A549 (cell line): ENCODE measurements around the gene LBX2. TPM values are rescaled to one million over a fixed set of nuclear protein-coding genes. Genes with fewer than 3 reads are reported as not detected.

Experiments
- ATAC-seq, 2 experiments: fragments of 200-7000 bp in 1 of 2; fragments of >200 bp in 1 of 2; cut with Nextera tagmentation in 1 of 2; cut with Tn5 transposase in 1 of 2; 3 replicates each; pipeline versions ENCODE4 v1.8.0 to v1.9.1; 2018 to 2020; ENCODE audit warnings: mild to moderate bottlenecking in 1 of 2, moderate library complexity in 1 of 2
- CTCF ChIA-PET: fragments of 300-600 bp; sonication (Branson Sonifier 250); formaldehyde crosslinking; extraction: SDS; loops from one replicate; lab custom pipeline; 2021; ENCODE audit warnings: antibody characterized with exemption, inconsistent platforms; lab: Yijun Ruan, JAX
- POLR2A ChIA-PET: fragments of 350-600 bp; formaldehyde crosslinking; extraction: SDS; loops from one replicate; lab custom pipeline; 2021; ENCODE audit warnings: antibody characterized with exemption, inconsistent platforms; lab: Yijun Ruan, JAX
- DNase-seq, 2 experiments: peaks; one replicate each; pipeline versions ENCODE4 v3.0.0 to v3.0.0-alpha.2; 2011 to 2016; ENCODE audit warnings: low read depth in 1 of 2, low spot score in 1 of 2
- FAIRE-seq: peaks from 2 replicates; lab custom pipeline; 2011; peaks lifted over from hg19 to GRCh38; lab: Jason Lieb, UNC
- H3K27ac ChIP-seq, 2 experiments: fragments of >200 bp; sonication (Bioruptor Twin); formaldehyde crosslinking; 3 replicates each; pipeline ENCODE4 v1.5.1; 2016 to 2017
- H3K4me1 ChIP-seq: fragments of >200 bp; sonication (Bioruptor Twin); formaldehyde crosslinking; 3 replicates; pipeline ENCODE4 v1.6.1; 2016
- H3K4me2 ChIP-seq: fragments of >200 bp; sonication (Bioruptor Twin); formaldehyde crosslinking; 3 replicates; pipeline ENCODE4 v1.6.1; 2016
- H3K4me3 ChIP-seq: fragments of >200 bp; sonication (Bioruptor Twin); formaldehyde crosslinking; 3 replicates; pipeline ENCODE4 v1.5.1; 2016
- H3K9me3 ChIP-seq: fragments of >200 bp; sonication (Bioruptor Twin); formaldehyde crosslinking; 3 replicates; pipeline ENCODE4 v1.6.1; 2016
- BCL3 ChIP-seq: fragments of >200 bp; sonication (Bioruptor Twin); formaldehyde crosslinking; IDR thresholded peaks from 3 replicates; pipeline ENCODE4 v1.6.1; 2016
- CEBPB ChIP-seq, 2 experiments: fragments of >200 bp in 1 of 2; sonication (Bioruptor Twin) in 1 of 2; formaldehyde crosslinking in 1 of 2; IDR thresholded peaks; 2 replicates each; pipeline ENCODE4 v1.6.1; 2012 to 2016
- EHF ChIP-seq: fragments of 250-450 bp; sonication (Bioruptor Pico); IDR thresholded peaks from 2 replicates; pipeline ENCODE4 v1.5.0; 2020; ENCODE audit warnings: mild to moderate bottlenecking
- EHMT2 ChIP-seq: fragments of 200-600 bp; sonication (generic); IDR thresholded peaks from 2 replicates; pipeline ENCODE4 v1.6.1; 2016; ENCODE audit warnings: antibody characterized with exemption, low read depth, mild to moderate bottlenecking, moderate library complexity
- EP300 ChIP-seq, 2 experiments: fragments of >200 bp; sonication (Bioruptor Twin); formaldehyde crosslinking; IDR thresholded peaks; 2 replicates in 1 of 2; 3 replicates in 1 of 2; pipeline ENCODE4 v1.6.1; 2016 to 2017
- HOXB13 ChIP-seq: fragments of 250-450 bp; sonication (Bioruptor Pico); IDR thresholded peaks from 2 replicates; pipeline ENCODE4 v1.5.0; 2020; ENCODE audit warnings: low read depth, mild to moderate bottlenecking, moderate library complexity
- JUN ChIP-seq, 2 experiments: fragments of >200 bp; sonication (Bioruptor Twin); formaldehyde crosslinking; IDR thresholded peaks; 2 replicates in 1 of 2; 3 replicates in 1 of 2; pipeline ENCODE4 v1.6.1; 2016 to 2017
- MAX ChIP-seq: IDR thresholded peaks from 2 replicates; pipeline ENCODE4 v1.6.1; 2012
- MAZ ChIP-seq: fragments of 150-350 bp; IDR thresholded peaks from 2 replicates; pipeline ENCODE4 v1.6.1; 2014; ENCODE audit warnings: antibody characterized with exemption, low read depth, low read length, borderline replicate concordance
- PBX3 ChIP-seq: IDR thresholded peaks from 2 replicates; pipeline ENCODE4 v1.6.1; 2012
- RAD21 ChIP-seq, 2 experiments: fragments of >200 bp in 1 of 2; sonication (Bioruptor Twin) in 1 of 2; formaldehyde crosslinking in 1 of 2; IDR thresholded peaks in 1 of 2; conservative IDR thresholded peaks in 1 of 2; 2 replicates in 1 of 2; 3 replicates in 1 of 2; pipeline ENCODE4 v1.6.1; 2012 to 2018; ENCODE audit warnings: inconsistent platforms in 1 of 2
- USF2 ChIP-seq: fragments of 450-650 bp; IDR thresholded peaks from 2 replicates; pipeline ENCODE4 v1.6.1; 2014; ENCODE audit warnings: antibody characterized with exemption
- WGBS: methylation state at CpG from one replicate; pipeline ENCODE4 v1.1.6; 2017; ENCODE audit errors: missing lambda C conversion rate; 5-methylcytosine and 5-hydroxymethylcytosine counted together
- polyA plus RNA-seq, 4 experiments: library from polyadenylated mRNA; depleted of rRNA in 3 of 4; stranded (reverse); fragments of >200 nt; fragmentation: RNase III in 1 of 4; extraction: RNeasy Plus Mini Kit Qiagen cat#74134 plus additional on column Dnase treatment in 1 of 4; gene quantifications; 2 replicates in 3 of 4; 3 replicates in 1 of 4; pipeline ENCODE4 v1.2.3, GENCODE V29; 2011 to 2017

LBX2 gene
- polyA plus RNA-seq, 2 of the 4 experiments (the other 2 are of a cell fraction): 0.84 to 2.4 TPM

GRCh38 chr2:74499940-74500577, 656 bp upstream of the LBX2 start (continued):
- TF ChIP-seq HOXB13 (CRISPR knock-in tag): no peak
- no peak for TF ChIP-seq MAZ
- TF ChIP-seq RAD21 (conservative IDR thresholded peaks at IDR 0.05 in 1 of 2, IDR thresholded peaks at IDR 0.05 in 1 of 2): no peak
- no peak for TF ChIP-seq EHF
- no peak for TF ChIP-seq EP300 (IDR thresholded peaks at IDR 0.05)
- TF ChIP-seq, all 56 proteins: peak for 0

- peaks cover 10% of the 10 kb centered on the region for H3K4me1 ChIP-seq
- H3K9me3 ChIP-seq: no peaks in the 10 kb centered on the region
- CTCF ChIA-PET: interaction anchor here (0.9 to 15.5 kb wide), 2 partner anchors 8 to 12 kb away, joined by 4 to 184 read pairs; partner anchors contain the start of genes CCDC142, PCGF1 and TTC31
- POLR2A ChIA-PET: no interaction called here
- ATAC-seq (peak in 1 of 2 experiments; percentile 6; a peak in 3 of 6 replicates), FAIRE-seq (no peak), DNase-seq (peak in 1 of 2 experiments; percentile 32)
- TF ChIP-seq MAX (0 out of 2 replicates have a peak, but pooled peaks have one; percentile 7), HOXB13 (CRISPR knock-in tag) (no peak)
- no peak overlapping the region for H3K27ac ChIP-seq
- no peak overlapping the region for H3K4me2 ChIP-seq
- WGBS: 71% methylated on average over 41 of the region's 41 CpGs
- no peak overlapping the region for H3K4me3 ChIP-seq
Observed at GRCh38 chr2:74498500-74499266, 720 bp downstream of the LBX2 start.

- Histone ChIP-seq H3K4me3 (no peak overlapping the region), H3K4me1 (peaks cover 5% of the 10 kb centered on the region; the same call in 2 of the 3 replicates), H3K27ac (no peak overlapping the region), H3K9me3 (no peaks in the 10 kb centered on the region), H3K4me2 (no peak overlapping the region)
- ATAC-seq (no peak), DNase-seq (no peak), FAIRE-seq (no peak)
- WGBS: 93% methylated on average over 47 of the region's 61 CpGs
- 0 out of 2 replicates have a peak, but pooled peaks have one; percentile 16 for TF ChIP-seq PBX3
- no peak for TF ChIP-seq HOXB13 (CRISPR knock-in tag)
- peak in 1 of 2 experiments; percentile 35; a peak in 1 of 5 replicates for TF ChIP-seq JUN (IDR thresholded peaks at IDR 0.05)
- TF ChIP-seq EHMT2: no peak
- ChIA-PET POLR2A (no interaction called here), CTCF (interaction anchor here (0.9 to 15.5 kb wide), 3 partner anchors 9 to 89 kb away, joined by 4 to 184 read pairs (median 29); partner anchors contain the start of genes CCDC142, PCGF1 and TTC31)
Observed at GRCh38 chr2:74497777-74498499, 1.5 kb downstream of the LBX2 start.

- no peak for FAIRE-seq
- TF ChIP-seq EP300 (IDR thresholded peaks at IDR 0.05) (no peak), BCL3 (peak; percentile 19; the same call in 1 of the 3 replicates), CEBPB (IDR thresholded peaks at IDR 0.05) (no peak), USF2 (no peak)
- TF ChIP-seq, all 56 proteins: peak for 1
- ATAC-seq: no peak
Observed at GRCh38 chr2:74496997-74497776, 2.2 kb downstream of the LBX2 start.

More at GRCh38 chr2:74496997-74497776, 2.2 kb downstream of the LBX2 start:
- H3K27ac ChIP-seq: no peak overlapping the region
- H3K4me2 ChIP-seq: no peak overlapping the region
- no peak for DNase-seq
- 93% methylated on average over 19 of the region's 19 CpGs for WGBS
- CTCF ChIA-PET: interaction anchor here (0.8 to 15.5 kb wide), 5 partner anchors 10 to 90 kb away, joined by 4 to 184 read pairs (median 5); partner anchors contain the start of genes CCDC142, PCGF1 and TTC31
- H3K9me3 ChIP-seq: no peaks in the 10 kb centered on the region
- no peak overlapping the region for H3K4me3 ChIP-seq
- POLR2A ChIA-PET: interaction anchor here (0.7 to 2.0 kb wide), 2 partner anchors 10 to 25 kb away, joined by 3 to 8 read pairs; partner anchors contain the start of genes MRPL53 and PCGF1
- H3K4me1 ChIP-seq: peaks cover 5% of the 10 kb centered on the region; the same call in 2 of the 3 replicates
